Measurements from ENCODE around the gene ZNF444. TPM values are rescaled to one million over a fixed set of nuclear protein-coding genes. Genes with fewer than 3 reads are reported as not detected.
"Not testable (repeated sequence)": the region's sequence is repeated elsewhere in the genome, so short reads cannot be mapped to it uniquely, and the experiment has no call there.

ZNF444 gene
- polyA plus RNA-seq, 1 donor: 36.7 TPM

- Histone ChIP-seq H3K9me3 (ENCODE audit: control insufficient read depth, low read depth, low read length) (peaks cover 16% of the 10 kb centered on the region), H3K27ac (ENCODE audit: low read length) (no peak overlapping the region), H3K27me3 (ENCODE audit: control insufficient read depth, insufficient read depth, low read length) (no peaks in the 10 kb centered on the region), H3K4me3 (ENCODE audit: low read length) (no peak overlapping the region), H3K4me1 (ENCODE audit: control insufficient read depth, insufficient read depth, low read length) (no peaks in the 10 kb centered on the region), H3K36me3 (ENCODE audit: control insufficient read depth, insufficient read depth, low read length) (peaks cover 57% of the 10 kb centered on the region)
- DNase-seq: no peak
- WGBS (ENCODE audit: insufficient coverage, low lambda C conversion rate): 100% methylated on average over 1 of the region's 34 CpGs
Observed at GRCh38 chr19:56098731-56099568, 42.1 kb upstream of the ZNF444 start.

- no peaks in the 10 kb centered on the region for H3K27me3 ChIP-seq (ENCODE audit: control insufficient read depth, insufficient read depth, low read length)
- H3K4me1 ChIP-seq (ENCODE audit: control insufficient read depth, insufficient read depth, low read length): no peaks in the 10 kb centered on the region
- H3K9me3 ChIP-seq (ENCODE audit: control insufficient read depth, low read depth, low read length): peaks cover 16% of the 10 kb centered on the region
- no peak for DNase-seq
- peaks cover 56% of the 10 kb centered on the region for H3K36me3 ChIP-seq (ENCODE audit: control insufficient read depth, insufficient read depth, low read length)
- WGBS (ENCODE audit: insufficient coverage, low lambda C conversion rate): 100% methylated on average over 2 of the region's 31 CpGs
- H3K27ac ChIP-seq (ENCODE audit: low read length): no peak overlapping the region
- no peak overlapping the region for H3K4me3 ChIP-seq (ENCODE audit: low read length)
Observed at GRCh38 chr19:56099638-56100539, 41.2 kb upstream of the ZNF444 start.

- Histone ChIP-seq H3K4me3 (ENCODE audit: low read length) (no peak overlapping the region), H3K27me3 (ENCODE audit: control insufficient read depth, insufficient read depth, low read length) (no peaks in the 10 kb centered on the region), H3K27ac (ENCODE audit: low read length) (no peak overlapping the region), H3K36me3 (ENCODE audit: control insufficient read depth, insufficient read depth, low read length) (peaks cover 45% of the 10 kb centered on the region), H3K9me3 (ENCODE audit: control insufficient read depth, low read depth, low read length) (peaks cover 16% of the 10 kb centered on the region), H3K4me1 (ENCODE audit: control insufficient read depth, insufficient read depth, low read length) (peaks cover 4% of the 10 kb centered on the region)
- WGBS (ENCODE audit: insufficient coverage, low lambda C conversion rate): no CpG with 5 or more reads among the region's 25 CpGs
- DNase-seq: no peak
Observed at GRCh38 chr19:56101095-56101494, 40.0 kb upstream of the ZNF444 start.

GRCh38 chr19:56101746-56102535, 39.1 kb upstream of the ZNF444 start:
- H3K9me3 ChIP-seq (ENCODE audit: control insufficient read depth, low read depth, low read length): peaks cover 16% of the 10 kb centered on the region
- no peak for DNase-seq
- H3K4me3 ChIP-seq (ENCODE audit: low read length): no peak overlapping the region
- no peaks in the 10 kb centered on the region for H3K27me3 ChIP-seq (ENCODE audit: control insufficient read depth, insufficient read depth, low read length)
- WGBS (ENCODE audit: insufficient coverage, low lambda C conversion rate): no CpG with 5 or more reads among the region's 34 CpGs
- no peak overlapping the region for H3K27ac ChIP-seq (ENCODE audit: low read length)
- peaks cover 4% of the 10 kb centered on the region for H3K4me1 ChIP-seq (ENCODE audit: control insufficient read depth, insufficient read depth, low read length)
- peaks cover 45% of the 10 kb centered on the region for H3K36me3 ChIP-seq (ENCODE audit: control insufficient read depth, insufficient read depth, low read length)

GRCh38 chr19:56103027-56103614, 38.0 kb upstream of the ZNF444 start:
- WGBS (ENCODE audit: insufficient coverage, low lambda C conversion rate): no CpG with 5 or more reads among the region's 20 CpGs

GRCh38 chr19:56104423-56104822, 36.7 kb upstream of the ZNF444 start:
- Histone ChIP-seq H3K27me3 (ENCODE audit: control insufficient read depth, insufficient read depth, low read length) (no peaks in the 10 kb centered on the region), H3K36me3 (ENCODE audit: control insufficient read depth, insufficient read depth, low read length) (peaks cover 30% of the 10 kb centered on the region), H3K9me3 (ENCODE audit: control insufficient read depth, low read depth, low read length) (peaks cover 6% of the 10 kb centered on the region), H3K4me3 (ENCODE audit: low read length) (no peak overlapping the region), H3K4me1 (ENCODE audit: control insufficient read depth, insufficient read depth, low read length) (peaks cover 17% of the 10 kb centered on the region), H3K27ac (ENCODE audit: low read length) (no peak overlapping the region)
- no CpG with 5 or more reads among the region's 29 CpGs for WGBS (ENCODE audit: insufficient coverage, low lambda C conversion rate)
- DNase-seq: no peak

More at GRCh38 chr19:56103027-56103614, 38.0 kb upstream of the ZNF444 start:
- Histone ChIP-seq H3K4me3 (ENCODE audit: low read length) (no peak overlapping the region), H3K27me3 (ENCODE audit: control insufficient read depth, insufficient read depth, low read length) (no peaks in the 10 kb centered on the region), H3K9me3 (ENCODE audit: control insufficient read depth, low read depth, low read length) (peaks cover 16% of the 10 kb centered on the region), H3K27ac (ENCODE audit: low read length) (no peak overlapping the region), H3K36me3 (ENCODE audit: control insufficient read depth, insufficient read depth, low read length) (peaks cover 38% of the 10 kb centered on the region), H3K4me1 (ENCODE audit: control insufficient read depth, insufficient read depth, low read length) (peaks cover 4% of the 10 kb centered on the region)
- no peak for DNase-seq

- Histone ChIP-seq H3K4me3 (ENCODE audit: low read length) (no peak overlapping the region), H3K27me3 (ENCODE audit: control insufficient read depth, insufficient read depth, low read length) (no peaks in the 10 kb centered on the region), H3K27ac (ENCODE audit: low read length) (peak overlapping the region; percentile 44), H3K4me1 (ENCODE audit: control insufficient read depth, insufficient read depth, low read length) (peaks cover 22% of the 10 kb centered on the region), H3K9me3 (ENCODE audit: control insufficient read depth, low read depth, low read length) (peaks cover 3% of the 10 kb centered on the region), H3K36me3 (ENCODE audit: control insufficient read depth, insufficient read depth, low read length) (peaks cover 23% of the 10 kb centered on the region)
- peak; percentile 55 to 72 for DNase-seq
- no CpG with 5 or more reads among the region's 22 CpGs for WGBS (ENCODE audit: insufficient coverage, low lambda C conversion rate)
Observed at GRCh38 chr19:56105090-56105701, 35.9 kb upstream of the ZNF444 start.

- not testable (repeated sequence) for H3K27me3 ChIP-seq (ENCODE audit: control insufficient read depth, insufficient read depth, low read length); H3K4me3 ChIP-seq (ENCODE audit: low read length); DNase-seq; H3K9me3 ChIP-seq (ENCODE audit: control insufficient read depth, low read depth, low read length); H3K27ac ChIP-seq (ENCODE audit: low read length)
- WGBS (ENCODE audit: insufficient coverage, low lambda C conversion rate): no CpG with 5 or more reads among the region's 61 CpGs
- peaks cover 21% of the 10 kb centered on the region for H3K36me3 ChIP-seq (ENCODE audit: control insufficient read depth, insufficient read depth, low read length)
- H3K4me1 ChIP-seq (ENCODE audit: control insufficient read depth, insufficient read depth, low read length): peaks cover 30% of the 10 kb centered on the region
Observed at GRCh38 chr19:56105831-56106396, 35.2 kb upstream of the ZNF444 start.

GRCh38 chr19:56106397-56106849, 34.7 kb upstream of the ZNF444 start:
- DNase-seq: no peak
- Histone ChIP-seq H3K27ac (ENCODE audit: low read length) (no peak overlapping the region), H3K27me3 (ENCODE audit: control insufficient read depth, insufficient read depth, low read length) (no peaks in the 10 kb centered on the region), H3K4me3 (ENCODE audit: low read length) (no peak overlapping the region), H3K9me3 (ENCODE audit: control insufficient read depth, low read depth, low read length) (no peaks in the 10 kb centered on the region), H3K4me1 (ENCODE audit: control insufficient read depth, insufficient read depth, low read length) (peaks cover 35% of the 10 kb centered on the region), H3K36me3 (ENCODE audit: control insufficient read depth, insufficient read depth, low read length) (peaks cover 17% of the 10 kb centered on the region)
- 90% methylated on average over 2 of the region's 27 CpGs for WGBS (ENCODE audit: insufficient coverage, low lambda C conversion rate)

Data from large intestine (tissue), 3 donors.